ENCODE data around the gene DUSP14. TPM values are rescaled to one million over a fixed set of nuclear protein-coding genes. Genes with fewer than 3 reads are reported as not detected.
"Not testable (repeated sequence)": the region's sequence is repeated elsewhere in the genome, so short reads cannot be mapped to it uniquely, and the experiment has no call there.

DUSP14 gene
- polyA plus RNA-seq, 3 donors, result 3.2 to 35.1 (median 13.0) TPM

- no peak overlapping the region for H3K27ac ChIP-seq (ENCODE audit: low read depth, low read length)
- 61 to 78% (median 71%) methylated on average over 10 of the region's 10 CpGs for WGBS, 3 donors
Measured at GRCh38 chr17:37506678-37507077, 17.0 kb downstream of the DUSP14 start.

GRCh38 chr17:37507111-37507510 lies 17.4 kb downstream of the DUSP14 start:
- WGBS, 3 donors, result 90 to 97% (median 94%) methylated on average over 9 of the region's 9 CpGs
- no peak overlapping the region for H3K27ac ChIP-seq (ENCODE audit: low read depth, low read length)

- no peak overlapping the region for H3K27ac ChIP-seq (ENCODE audit: low read depth, low read length)
- WGBS, 3 donors, result 92 to 94% (median 93%) methylated on average over 17 of the region's 17 CpGs
Measured at GRCh38 chr17:37510056-37510455, 20.4 kb downstream of the DUSP14 start.

GRCh38 chr17:37511642-37512041 lies 22.0 kb downstream of the DUSP14 start:
- not testable (repeated sequence) for H3K27ac ChIP-seq (ENCODE audit: low read depth, low read length)
- 67 to 91% (median 88%) methylated on average over 1 of the region's 1 CpG for WGBS, 3 donors

GRCh38 chr17:37512442-37513068 lies 22.9 kb downstream of the DUSP14 start:
- WGBS, 3 donors, result 84 to 87% (median 87%) methylated on average over 24 of the region's 24 CpGs
- H3K27ac ChIP-seq (ENCODE audit: low read depth, low read length), result no peak overlapping the region

GRCh38 chr17:37513711-37514110 lies 24.0 kb downstream of the DUSP14 start:
- no peak overlapping the region for H3K27ac ChIP-seq (ENCODE audit: low read depth, low read length)
- 80 to 92% (median 91%) methylated on average over 10 of the region's 10 CpGs for WGBS, 3 donors

GRCh38 chr17:37516127-37516571 lies 26.5 kb downstream of the DUSP14 start:
- H3K27ac ChIP-seq (ENCODE audit: low read depth, low read length), result no peak overlapping the region
- 58 to 88% (median 87%) methylated on average over 6 of the region's 6 CpGs for WGBS, 3 donors

- 93 to 95% (median 93%) methylated on average over 4 of the region's 4 CpGs for WGBS, 3 donors
- H3K27ac ChIP-seq (ENCODE audit: low read depth, low read length), result no peak overlapping the region
Measured at GRCh38 chr17:37517881-37518280, 28.2 kb downstream of the DUSP14 start.

- WGBS, 3 donors, result 77 to 87% (median 79%) methylated on average over 8 of the region's 8 CpGs
Measured at GRCh38 chr17:37518826-37519225, 29.1 kb downstream of the DUSP14 start.

GRCh38 chr17:37519251-37519985 lies 29.7 kb downstream of the DUSP14 start:
- H3K27ac ChIP-seq (ENCODE audit: low read depth, low read length), result no peak overlapping the region
- 65 to 87% (median 77%) methylated on average over 5 of the region's 5 CpGs for WGBS, 3 donors

More at GRCh38 chr17:37518826-37519225, 29.1 kb downstream of the DUSP14 start:
- no peak overlapping the region for H3K27ac ChIP-seq (ENCODE audit: low read depth, low read length)

- 83 to 88% (median 85%) methylated on average over 8 of the region's 8 CpGs for WGBS, 3 donors
- no peak overlapping the region for H3K27ac ChIP-seq (ENCODE audit: low read depth, low read length)
Measured at GRCh38 chr17:37520174-37520573, 30.5 kb downstream of the DUSP14 start.

GRCh38 chr17:37521821-37522220 lies 32.1 kb downstream of the DUSP14 start:
- WGBS, 3 donors, result 91 to 96% (median 95%) methylated on average over 5 of the region's 5 CpGs
- H3K27ac ChIP-seq (ENCODE audit: low read depth, low read length), result no peak overlapping the region

- WGBS, 3 donors, result 80 to 86% (median 84%) methylated on average over 8 of the region's 8 CpGs
Measured at GRCh38 chr17:37523715-37524219, 34.1 kb downstream of the DUSP14 start.

GRCh38 chr17:37527249-37527851 lies 37.7 kb downstream of the DUSP14 start:
- H3K27ac ChIP-seq (ENCODE audit: low read depth, low read length), result no peak overlapping the region
- 53 to 74% (median 73%) methylated on average over 5 of the region's 5 CpGs for WGBS, 3 donors

More at GRCh38 chr17:37523715-37524219, 34.1 kb downstream of the DUSP14 start:
- H3K27ac ChIP-seq (ENCODE audit: low read depth, low read length), result no peak overlapping the region

- H3K27ac ChIP-seq (ENCODE audit: low read depth, low read length), result no peak overlapping the region
- WGBS, 3 donors, result 86 to 95% (median 93%) methylated on average over 4 of the region's 4 CpGs
Measured at GRCh38 chr17:37530420-37530819, 40.7 kb downstream of the DUSP14 start.

GRCh38 chr17:37532756-37533155 lies 43.1 kb downstream of the DUSP14 start:
- WGBS, 3 donors, result 87 to 93% (median 89%) methylated on average over 3 of the region's 3 CpGs
- no peak overlapping the region for H3K27ac ChIP-seq (ENCODE audit: low read depth, low read length)

GRCh38 chr17:37535906-37536305 lies 46.2 kb downstream of the DUSP14 start:
- WGBS, 3 donors, result 88 to 97% (median 96%) methylated on average over 5 of the region's 5 CpGs
- no peak overlapping the region for H3K27ac ChIP-seq (ENCODE audit: low read depth, low read length)

- H3K27ac ChIP-seq (ENCODE audit: low read depth, low read length), result no peak overlapping the region
- 96 to 98% (median 97%) methylated on average over 8 of the region's 8 CpGs for WGBS, 3 donors
Measured at GRCh38 chr17:37538981-37539659, 49.4 kb downstream of the DUSP14 start.
